IPS-18a (cell line): Measurements from ENCODE around the gene DUSP8.

ENCODE experiments used
- H3K27ac ChIP-seq: one replicate; pipeline ENCODE4 v1.5.1; 2013; ENCODE audit warnings: low read length
- H3K27me3 ChIP-seq: one replicate; pipeline ENCODE4 v1.6.1; 2013; ENCODE audit warnings: mild to moderate bottlenecking, low read length; ENCODE audit not compliant: control insufficient read depth, insufficient read depth
- H3K36me3 ChIP-seq: one replicate; pipeline ENCODE4 v1.6.1; 2013; ENCODE audit warnings: low read depth, low read length; ENCODE audit not compliant: control insufficient read depth
- H3K4me1 ChIP-seq: one replicate; pipeline ENCODE4 v1.6.1; 2013; ENCODE audit warnings: low read depth, low read length; ENCODE audit not compliant: control insufficient read depth
- H3K4me3 ChIP-seq: one replicate; pipeline ENCODE4 v1.5.1; 2013; ENCODE audit warnings: low read length
- H3K9ac ChIP-seq: one replicate; pipeline ENCODE4 v1.6.1; 2013; ENCODE audit warnings: mild to moderate bottlenecking, low read length, moderate library complexity
- H3K9me3 ChIP-seq: one replicate; pipeline ENCODE4 v1.6.1; 2013; ENCODE audit warnings: low read depth, low read length; ENCODE audit not compliant: control insufficient read depth

Gene DUSP8

DNA sequence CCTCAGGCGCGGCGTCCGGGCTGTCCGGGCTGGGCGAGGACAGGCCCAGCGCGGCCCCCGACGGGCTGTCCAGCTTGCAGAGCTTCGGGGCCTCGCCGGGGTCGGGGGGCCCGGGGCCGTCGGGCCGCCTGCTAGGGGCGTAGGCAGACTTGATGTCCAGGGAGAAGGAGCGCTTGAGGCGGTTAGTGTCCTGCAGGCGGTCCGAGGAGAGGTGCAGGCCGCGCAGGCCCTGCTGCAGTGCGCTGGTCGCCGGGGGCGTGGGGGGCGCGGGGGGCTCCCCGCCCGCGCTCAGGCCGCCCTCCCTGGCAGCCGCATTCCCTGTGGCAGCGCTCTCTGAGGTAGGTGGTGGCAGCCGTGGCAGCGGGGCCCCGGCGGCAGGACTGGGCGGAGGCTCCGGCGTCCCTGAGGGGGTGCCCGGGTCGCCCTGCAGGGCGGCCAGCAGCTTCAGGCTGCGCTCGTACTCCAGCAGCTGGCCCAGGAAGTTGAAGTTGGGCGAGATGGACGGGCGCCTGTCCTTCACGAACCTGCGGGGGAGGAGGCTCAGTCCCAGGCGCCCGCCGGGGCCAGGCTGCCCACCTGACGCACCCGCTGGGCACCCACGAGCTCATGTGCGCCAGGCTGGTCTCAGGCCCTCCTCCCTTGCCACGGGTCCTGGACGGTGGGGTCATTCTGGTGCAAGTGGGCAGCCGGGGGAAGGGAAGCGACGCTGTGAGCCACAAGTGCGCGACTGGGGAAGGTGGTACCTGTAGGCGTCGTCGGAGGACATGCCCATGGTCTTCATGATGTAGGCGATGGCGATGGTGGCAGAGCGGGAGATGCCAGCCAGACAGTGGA is 14.8 kb downstream of the DUSP8 start:
- H3K27me3 ChIP-seq: peaks cover 60% of the 10 kb centered on the region
- no peak overlapping the region for H3K27ac ChIP-seq
- H3K9ac ChIP-seq: no peak overlapping the region

GRCh38 chr11:1556278-1556902 is 15.7 kb downstream of the DUSP8 start:
- Histone ChIP-seq H3K9me3 (no peaks in the 10 kb centered on the region), H3K36me3 (no peaks in the 10 kb centered on the region), H3K27me3 (peaks cover 61% of the 10 kb centered on the region), H3K9ac (no peak overlapping the region), H3K4me3 (no peak overlapping the region), H3K4me1 (peaks cover 13% of the 10 kb centered on the region), H3K27ac (no peak overlapping the region)

More for the DNA sequence above, 14.8 kb downstream of the DUSP8 start:
- Histone ChIP-seq H3K4me3 (no peak overlapping the region), H3K36me3 (no peaks in the 10 kb centered on the region), H3K9me3 (no peaks in the 10 kb centered on the region), H3K4me1 (peaks cover 13% of the 10 kb centered on the region)

DNA sequence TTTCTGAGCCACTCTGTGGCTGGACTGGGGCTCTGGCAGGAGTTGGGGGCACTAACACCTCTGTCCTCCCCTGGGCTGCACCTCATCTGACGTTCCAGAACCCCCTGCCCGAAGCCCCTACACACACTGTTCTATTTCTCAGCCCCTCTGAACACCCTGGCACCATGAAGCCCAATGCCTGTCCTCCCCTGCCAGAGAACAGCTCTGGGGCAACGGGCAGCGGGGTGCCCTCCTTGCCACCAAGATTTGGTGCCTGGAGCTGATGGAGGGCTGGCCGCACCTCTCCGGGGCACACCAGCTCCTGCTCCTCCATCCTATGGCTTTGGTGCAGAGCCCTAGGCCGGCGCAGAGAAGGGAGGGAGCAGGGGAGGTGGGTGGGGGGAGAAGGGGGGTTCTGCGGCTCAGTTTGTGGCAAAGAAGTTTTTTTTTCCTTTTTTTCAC is 16.3 kb downstream of the DUSP8 start:
- Histone ChIP-seq H3K27ac (no peak overlapping the region), H3K36me3 (no peaks in the 10 kb centered on the region), H3K4me1 (peaks cover 13% of the 10 kb centered on the region), H3K9ac (no peak overlapping the region), H3K4me3 (no peak overlapping the region), H3K9me3 (no peaks in the 10 kb centered on the region), H3K27me3 (peaks cover 61% of the 10 kb centered on the region)

DNA sequence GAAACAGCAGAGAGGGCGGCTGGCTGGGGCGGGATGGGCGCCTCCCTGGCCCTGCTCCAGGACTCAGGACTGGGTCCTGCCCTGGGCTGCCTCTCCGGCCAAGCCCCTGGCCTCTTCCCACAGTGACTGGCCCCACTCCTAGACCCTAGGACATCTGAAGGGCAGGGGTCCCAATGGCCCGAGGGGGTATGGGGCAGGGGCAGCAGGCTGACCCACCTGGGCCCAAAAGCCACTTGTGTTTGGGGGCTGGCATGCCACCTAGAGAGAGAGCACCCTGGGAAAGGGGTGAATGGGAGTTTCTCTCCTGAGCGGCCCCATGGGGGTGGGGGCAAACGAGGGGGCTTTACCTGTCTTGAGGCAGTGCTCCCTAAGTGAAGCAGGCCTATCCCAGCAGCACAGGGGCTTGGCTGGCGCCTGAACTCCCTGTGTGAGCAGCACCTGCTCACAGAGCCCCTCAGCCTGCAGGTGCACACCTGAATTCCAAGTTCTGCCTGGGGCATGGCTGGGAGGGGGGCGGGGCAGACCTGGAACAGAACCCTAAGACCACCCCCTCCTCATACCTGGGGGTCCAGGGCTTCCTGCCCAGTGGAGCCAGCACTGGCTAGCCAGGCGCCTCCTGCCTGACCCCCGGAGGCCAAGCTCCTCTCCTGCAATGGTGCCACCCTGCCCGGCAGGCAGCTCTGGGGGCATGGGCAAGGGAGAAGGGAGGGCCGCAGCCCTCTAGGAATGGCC is 16.9 kb downstream of the DUSP8 start:
- H3K27me3 ChIP-seq: peaks cover 62% of the 10 kb centered on the region

GRCh38 chr11:1553808-1554594 is 18.1 kb downstream of the DUSP8 start:
- Histone ChIP-seq H3K9me3 (no peaks in the 10 kb centered on the region), H3K27ac (no peak overlapping the region), H3K27me3 (peaks cover 66% of the 10 kb centered on the region), H3K36me3 (no peaks in the 10 kb centered on the region), H3K9ac (no peak overlapping the region), H3K4me1 (peaks cover 7% of the 10 kb centered on the region), H3K4me3 (no peak overlapping the region)

More for the DNA sequence above, 16.9 kb downstream of the DUSP8 start:
- no peak overlapping the region for H3K4me3 ChIP-seq
- H3K36me3 ChIP-seq: no peaks in the 10 kb centered on the region
- H3K27ac ChIP-seq: no peak overlapping the region
- peaks cover 13% of the 10 kb centered on the region for H3K4me1 ChIP-seq
- H3K9me3 ChIP-seq: no peaks in the 10 kb centered on the region
- H3K9ac ChIP-seq: no peak overlapping the region

- Histone ChIP-seq H3K9ac (no peak overlapping the region), H3K36me3 (no peaks in the 10 kb centered on the region), H3K4me1 (peaks cover 7% of the 10 kb centered on the region), H3K4me3 (no peak overlapping the region), H3K27ac (no peak overlapping the region), H3K9me3 (no peaks in the 10 kb centered on the region), H3K27me3 (peaks cover 72% of the 10 kb centered on the region)
Observed at GRCh38 chr11:1549338-1550330, 22.4 kb downstream of the DUSP8 start.

- Histone ChIP-seq H3K9ac (no peak overlapping the region), H3K27ac (no peak overlapping the region), H3K4me3 (peak overlapping the region; percentile 46), H3K4me1 (peaks cover 7% of the 10 kb centered on the region), H3K9me3 (no peaks in the 10 kb centered on the region), H3K36me3 (no peaks in the 10 kb centered on the region), H3K27me3 (peaks cover 73% of the 10 kb centered on the region)
Observed at GRCh38 chr11:1548221-1549070, 23.6 kb downstream of the DUSP8 start.

- Histone ChIP-seq H3K4me1 (peaks cover 7% of the 10 kb centered on the region), H3K27me3 (peaks cover 67% of the 10 kb centered on the region), H3K9me3 (no peaks in the 10 kb centered on the region), H3K9ac (no peak overlapping the region), H3K4me3 (peak overlapping the region; percentile 46), H3K36me3 (no peaks in the 10 kb centered on the region), H3K27ac (no peak overlapping the region)
Observed at GRCh38 chr11:1547467-1548098, 24.5 kb downstream of the DUSP8 start.

DNA sequence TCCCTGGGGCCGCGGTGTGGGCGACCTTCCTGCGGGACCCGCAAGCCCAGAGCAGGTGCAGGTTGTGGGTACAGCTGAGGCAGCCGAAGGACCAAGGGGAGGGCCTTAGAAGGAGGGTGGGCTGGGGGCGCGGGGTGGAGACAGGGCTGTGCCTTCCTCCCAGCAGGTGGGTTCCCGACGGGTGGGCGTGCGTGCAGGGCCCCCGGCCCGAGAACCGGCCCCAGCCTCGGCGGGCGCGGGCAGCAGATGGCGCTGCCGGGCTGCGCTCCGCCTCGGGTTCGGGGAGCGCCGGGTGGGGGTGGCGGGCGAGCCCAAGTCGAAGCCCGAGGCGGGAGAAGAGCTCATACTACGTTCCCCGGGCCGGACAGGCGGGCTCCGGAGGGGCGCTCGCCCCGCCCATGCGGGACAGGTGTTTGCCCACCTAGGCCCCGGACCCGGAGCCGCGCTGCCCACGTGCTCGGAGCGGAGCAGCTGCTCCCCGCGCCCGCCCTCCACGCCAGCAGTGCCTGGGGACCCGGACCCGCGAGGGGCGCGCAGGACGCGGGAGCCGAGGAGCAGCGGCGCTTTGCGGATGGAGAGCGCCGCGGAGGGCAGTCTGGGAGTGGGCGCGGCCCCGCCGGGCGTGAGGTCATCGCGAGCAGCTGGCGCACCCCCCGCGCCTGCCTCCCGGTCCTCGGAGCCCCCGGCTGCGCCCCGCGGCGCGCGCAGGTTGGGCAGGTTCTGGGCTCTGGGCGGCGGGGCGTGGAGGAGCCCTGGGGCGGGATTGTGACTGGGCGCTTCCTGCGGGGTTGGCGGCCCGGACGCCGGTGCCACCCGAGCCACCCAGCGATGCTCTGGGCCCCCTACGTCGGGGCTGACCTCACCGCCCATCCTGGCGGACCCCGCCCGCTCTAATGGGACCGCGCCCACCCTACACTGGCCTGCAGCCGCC is 25.3 kb downstream of the DUSP8 start:
- Histone ChIP-seq H3K4me3 (peak overlapping the region; percentile 37), H3K27ac (no peak overlapping the region), H3K9me3 (no peaks in the 10 kb centered on the region), H3K27me3 (peaks cover 63% of the 10 kb centered on the region), H3K9ac (no peak overlapping the region), H3K4me1 (peaks cover 7% of the 10 kb centered on the region), H3K36me3 (no peaks in the 10 kb centered on the region)
